GM18502 (cell line): ENCODE data around the gene EZR.
"Not testable (repeated sequence)": the region's sequence is repeated elsewhere in the genome, so short reads cannot be mapped to it uniquely, and the experiment has no call there.

Experiments
- ATAC-seq: cut with Tn5 transposase; IDR thresholded peaks from one replicate; pipeline ENCODE4 v1.9.1; 2021; ENCODE audit warnings: mild to moderate bottlenecking; ENCODE audit not compliant: unreplicated experiment, poor library complexity

Gene EZR

GRCh38 chr6:158843751-158844683 lies 24.8 kb upstream of the EZR start:
- no peak for ATAC-seq

DNA sequence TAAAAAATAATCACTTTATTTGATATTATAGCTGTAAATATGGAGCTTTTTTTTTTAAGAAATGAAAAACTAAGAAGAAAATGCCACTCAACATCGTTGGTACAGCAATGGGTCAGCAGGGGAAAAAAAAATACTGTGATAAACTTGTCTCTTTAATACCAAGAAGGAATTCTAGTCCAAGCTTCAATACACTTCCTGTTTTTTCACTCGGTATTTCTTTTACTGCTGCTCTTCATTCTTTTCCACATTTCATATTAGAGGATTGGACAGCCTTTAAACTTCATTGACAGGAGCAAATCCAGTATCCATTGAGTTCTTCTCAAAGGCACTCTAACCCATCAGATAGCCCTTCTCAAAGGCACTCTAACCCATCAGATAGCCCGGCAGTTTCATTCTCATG lies 22.2 kb upstream of the EZR start:
- no peak for ATAC-seq

DNA sequence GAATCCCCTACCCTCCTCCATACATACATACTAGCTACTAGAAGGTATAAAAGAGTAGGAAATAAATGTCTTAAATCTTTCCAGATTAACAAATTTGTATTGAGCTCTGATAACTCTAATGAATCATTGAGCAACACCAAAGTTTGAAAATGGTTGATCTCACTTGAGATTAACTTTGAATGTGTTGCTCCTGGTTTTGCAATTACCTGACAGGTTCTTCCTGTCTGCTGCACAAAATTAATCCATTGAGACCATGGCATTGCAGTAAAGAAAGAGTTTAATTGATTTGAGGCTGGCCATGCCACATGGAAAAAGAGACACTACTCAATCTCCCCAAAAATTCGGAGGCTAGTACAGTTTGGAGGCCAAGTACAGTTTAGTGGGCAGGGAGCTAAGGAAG lies 21.3 kb upstream of the EZR start:
- no peak for ATAC-seq

- no peak for ATAC-seq
Observed at GRCh38 chr6:158839796-158840195, 20.6 kb upstream of the EZR start.

DNA sequence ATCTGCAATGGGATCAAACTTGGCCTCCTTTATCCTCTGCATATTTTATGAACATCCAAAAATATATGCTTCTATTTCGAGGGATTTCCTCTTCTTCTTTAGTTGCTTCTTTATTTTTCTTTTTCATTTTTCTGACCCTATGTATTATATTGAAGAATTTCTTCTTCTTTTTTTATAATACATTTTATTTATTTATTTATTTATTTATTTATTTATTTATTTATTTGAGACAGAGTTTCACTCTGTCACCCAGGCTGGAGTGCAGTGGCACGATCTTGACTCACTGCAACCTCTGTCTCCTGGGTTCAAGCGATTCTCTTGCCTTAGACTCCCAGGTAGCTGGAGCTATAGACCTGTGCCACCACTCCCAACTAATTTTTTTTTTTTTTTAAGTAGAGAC lies 19.6 kb upstream of the EZR start:
- ATAC-seq: not testable (repeated sequence)

GRCh38 chr6:158837684-158838625 lies 18.8 kb upstream of the EZR start:
- no peak for ATAC-seq

DNA sequence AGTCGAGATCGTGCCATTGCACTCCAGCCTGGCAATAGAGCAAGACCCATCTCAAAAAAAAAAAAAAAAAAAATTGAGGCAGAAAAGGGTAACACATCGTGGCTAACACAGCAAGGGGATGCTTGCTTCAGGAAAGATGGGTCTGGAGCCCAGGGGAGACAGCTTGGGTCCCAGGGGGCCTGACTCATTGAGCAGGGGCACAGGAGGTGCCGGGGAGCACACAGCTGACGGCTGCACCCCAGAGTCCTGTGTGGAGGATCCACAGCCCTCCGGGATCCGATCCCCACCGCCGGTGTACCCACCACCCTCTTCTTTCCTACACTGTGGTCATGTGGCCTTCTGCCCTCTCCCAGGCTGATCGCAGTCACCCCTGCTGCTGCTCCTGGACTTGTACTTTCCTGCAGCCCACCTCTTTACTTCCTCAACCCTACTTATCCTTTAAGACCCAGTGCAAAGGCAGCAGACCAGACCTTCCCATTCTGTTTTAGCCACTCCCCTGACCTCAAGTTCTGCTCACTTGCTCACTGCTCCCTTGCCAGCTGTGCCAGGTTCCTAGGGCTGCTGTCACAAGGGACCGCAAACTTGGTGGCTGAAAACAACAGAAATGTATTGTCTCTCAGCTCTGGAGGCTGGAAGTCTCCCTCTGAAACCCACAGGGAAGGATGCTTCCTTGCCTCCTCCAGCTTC lies 17.6 kb upstream of the EZR start:
- ATAC-seq: no peak

- ATAC-seq: peak; percentile 58
Observed at GRCh38 chr6:158835616-158836221, 16.6 kb upstream of the EZR start.

GRCh38 chr6:158834675-158835385 lies 15.7 kb upstream of the EZR start:
- ATAC-seq: no peak

GRCh38 chr6:158832807-158833206 lies 13.6 kb upstream of the EZR start:
- ATAC-seq: not testable (repeated sequence)

DNA sequence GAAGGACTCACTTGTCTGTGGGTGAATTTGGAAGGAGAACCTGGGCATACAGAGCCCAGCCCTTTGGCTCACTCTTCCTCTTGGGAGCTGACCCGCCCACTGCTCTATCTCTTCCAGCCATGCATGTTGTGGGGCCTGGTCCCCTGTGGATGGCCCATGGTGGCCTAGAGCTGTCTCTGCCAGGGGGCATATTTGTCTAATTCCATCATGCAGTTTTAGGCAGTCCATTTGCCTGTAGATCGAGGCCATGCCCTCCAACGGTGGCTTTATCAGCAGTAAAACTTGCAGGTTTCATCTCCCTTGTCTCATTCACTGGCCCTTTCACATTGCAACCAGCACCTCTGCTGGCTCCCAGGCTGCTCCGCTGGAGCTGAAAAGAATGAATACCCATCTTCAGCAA lies 12.9 kb upstream of the EZR start:
- no peak for ATAC-seq

- ATAC-seq: no peak
Observed at GRCh38 chr6:158831571-158831970, 12.4 kb upstream of the EZR start.

DNA sequence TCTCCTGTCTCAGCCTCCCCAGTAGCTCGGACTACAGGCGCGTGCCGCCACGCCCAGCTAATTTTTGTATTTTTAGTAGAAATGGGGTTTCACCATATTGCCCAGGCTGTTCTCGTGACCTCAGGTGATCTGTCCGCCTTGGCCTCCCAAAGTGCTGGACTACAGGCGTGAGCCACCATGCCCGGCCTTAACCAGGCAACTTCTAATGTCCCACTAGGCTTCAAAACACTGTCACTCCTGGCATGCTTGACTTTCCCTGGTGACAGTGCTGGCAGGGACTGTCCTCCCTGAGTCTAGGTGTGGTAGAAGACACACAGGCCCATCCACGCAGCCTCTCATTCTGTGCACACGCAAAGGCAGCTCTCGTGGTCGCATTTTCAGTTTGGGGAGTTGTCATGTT lies 11.6 kb upstream of the EZR start:
- no peak for ATAC-seq

- ATAC-seq: no peak
Observed at GRCh38 chr6:158828807-158829206, 9.6 kb upstream of the EZR start.

DNA sequence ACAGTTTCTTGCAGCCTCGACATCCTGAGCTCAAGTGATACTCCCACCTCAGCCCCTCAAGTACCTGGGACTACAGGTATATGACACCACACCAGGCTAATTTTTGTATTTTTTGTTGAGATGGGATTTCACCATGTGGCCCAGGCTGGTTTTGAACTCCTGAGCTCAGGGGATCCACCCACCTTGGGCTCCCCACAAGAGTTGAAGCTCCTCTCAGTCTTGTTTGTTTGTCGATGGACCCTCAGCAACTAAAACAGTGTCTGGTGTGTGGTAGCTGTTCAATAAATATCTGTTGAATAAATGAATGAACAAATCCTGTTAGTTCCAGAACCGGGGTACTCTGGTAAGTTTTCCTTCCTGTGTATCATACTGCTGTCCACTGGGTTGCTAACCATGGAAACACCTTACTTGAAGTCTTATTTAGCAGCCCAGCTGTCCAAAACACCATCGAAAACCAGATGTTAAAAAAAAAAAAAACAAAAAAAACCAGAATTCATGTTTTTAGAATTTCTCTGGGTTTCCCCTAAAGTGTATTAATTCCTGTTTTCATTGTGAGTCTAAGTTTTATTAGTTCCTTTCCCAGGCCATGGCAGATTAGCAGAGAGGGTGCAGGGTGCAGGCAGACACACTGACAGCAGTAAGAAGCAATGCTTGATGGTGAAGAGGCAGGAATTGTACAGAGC lies 7.8 kb upstream of the EZR start:
- peak; percentile 76 for ATAC-seq

- no peak for ATAC-seq
Observed at GRCh38 chr6:158825951-158826306, 6.8 kb upstream of the EZR start.

GRCh38 chr6:158825038-158825950 lies 6.1 kb upstream of the EZR start:
- no peak for ATAC-seq

- not testable (repeated sequence) for ATAC-seq
Observed at GRCh38 chr6:158823616-158824015, 4.4 kb upstream of the EZR start.
